Mammary epithelial cell (primary cell): ENCODE data around the gene TNNT3.

Experiments used
- EZH2 ChIP-seq: IDR thresholded peaks from 2 replicates; pipeline ENCODE4 v1.6.1; 2012; ENCODE audit warnings: low read length, inconsistent platforms, borderline replicate concordance
- TF ChIP-seq, protein P1 (sequence below), 2 donors: IDR thresholded peaks in 1 of 2; conservative IDR thresholded peaks in 1 of 2; 2 replicates each; pipeline ENCODE4 v1.5.1; 2011 to 2012; ENCODE audit warnings: inconsistent platforms in 2 of 2, low read length in 2 of 2, mild to moderate bottlenecking in 2 of 2, control low read depth in 1 of 2, low read depth in 1 of 2; ENCODE audit not compliant: insufficient read depth in 1 of 2; ENCODE audit errors: extremely low read depth in 1 of 2

DNA sequence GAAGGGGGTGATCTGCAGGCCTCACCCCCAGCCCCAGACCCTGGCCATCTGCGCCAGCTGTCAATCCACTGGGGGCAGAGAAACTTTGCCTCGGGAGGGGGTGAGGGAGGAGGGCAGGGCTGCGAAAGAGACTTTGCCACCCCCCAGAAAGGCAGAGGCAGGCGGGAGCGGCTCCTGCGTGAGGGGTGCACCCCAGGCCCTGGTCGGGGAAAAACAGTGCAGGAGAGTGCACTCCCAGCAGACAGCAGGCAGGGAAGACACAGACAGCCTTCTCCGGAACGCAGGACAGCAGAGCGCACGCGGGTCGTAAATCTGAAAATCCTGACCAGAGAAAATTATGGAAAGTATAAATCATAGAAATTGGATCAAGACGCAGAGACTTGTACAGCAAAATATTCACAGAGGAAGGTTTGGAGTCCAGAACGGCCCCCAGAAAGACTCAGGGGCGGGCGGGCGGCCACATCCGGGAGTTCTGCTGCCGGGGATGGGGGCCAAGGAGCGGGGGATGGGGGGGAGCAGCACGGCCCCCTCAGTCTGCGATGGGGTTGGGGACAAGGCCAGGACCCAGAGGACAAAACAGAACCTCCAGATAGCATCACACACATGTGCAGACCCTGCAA is 19.6 kb downstream of the TNNT3 start:
- TF ChIP-seq, protein P1, sequence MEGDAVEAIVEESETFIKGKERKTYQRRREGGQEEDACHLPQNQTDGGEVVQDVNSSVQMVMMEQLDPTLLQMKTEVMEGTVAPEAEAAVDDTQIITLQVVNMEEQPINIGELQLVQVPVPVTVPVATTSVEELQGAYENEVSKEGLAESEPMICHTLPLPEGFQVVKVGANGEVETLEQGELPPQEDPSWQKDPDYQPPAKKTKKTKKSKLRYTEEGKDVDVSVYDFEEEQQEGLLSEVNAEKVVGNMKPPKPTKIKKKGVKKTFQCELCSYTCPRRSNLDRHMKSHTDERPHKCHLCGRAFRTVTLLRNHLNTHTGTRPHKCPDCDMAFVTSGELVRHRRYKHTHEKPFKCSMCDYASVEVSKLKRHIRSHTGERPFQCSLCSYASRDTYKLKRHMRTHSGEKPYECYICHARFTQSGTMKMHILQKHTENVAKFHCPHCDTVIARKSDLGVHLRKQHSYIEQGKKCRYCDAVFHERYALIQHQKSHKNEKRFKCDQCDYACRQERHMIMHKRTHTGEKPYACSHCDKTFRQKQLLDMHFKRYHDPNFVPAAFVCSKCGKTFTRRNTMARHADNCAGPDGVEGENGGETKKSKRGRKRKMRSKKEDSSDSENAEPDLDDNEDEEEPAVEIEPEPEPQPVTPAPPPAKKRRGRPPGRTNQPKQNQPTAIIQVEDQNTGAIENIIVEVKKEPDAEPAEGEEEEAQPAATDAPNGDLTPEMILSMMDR (conservative IDR thresholded peaks at IDR 0.05 in 1 of 2, IDR thresholded peaks at IDR 0.05 in 1 of 2; ENCODE audit: extremely low read depth in 1 of 2, insufficient read depth in 1 of 2, low read depth in 1 of 2, low read length in 2 of 2): no peak
- TF ChIP-seq EZH2: no peak
